AG04450 (cell line): ENCODE results near the gene SORL1. TPM values are rescaled to one million over a fixed set of nuclear protein-coding genes. Genes with fewer than 3 reads are reported as not detected.

Experiments used
- CTCF ChIA-PET: fragments of 300-600, 350-600 bp; formaldehyde crosslinking; extraction: SDS; loops from one replicate; lab custom pipeline; 2022; ENCODE audit warnings: antibody characterized with exemption, inconsistent platforms; lab: Charles Lee
- POLR2A ChIA-PET: fragments of 350-600 bp; formaldehyde crosslinking; extraction: SDS; loops from one replicate; lab custom pipeline; 2021; ENCODE audit warnings: antibody characterized with exemption, inconsistent platforms; lab: Yijun Ruan, JAX
- DNase-seq: peaks from one replicate; pipeline ENCODE4 v3.0.0-alpha.2; 2011; ENCODE audit warnings: low read depth, low spot score
- H3K27ac ChIP-seq: one replicate; pipeline ENCODE4 v1.5.1; 2012; ENCODE audit warnings: low read depth, low read length, control low read depth
- H3K27me3 ChIP-seq: one replicate; pipeline ENCODE4 v1.6.0; 2012; ENCODE audit warnings: low read length; ENCODE audit not compliant: control insufficient read depth, insufficient read depth
- H3K4me3 ChIP-seq: 2 replicates; pipeline ENCODE4 v1.5.1; 2011; ENCODE audit warnings: mild to moderate bottlenecking, low read depth, low read length, control low read depth
- H3K9me3 ChIP-seq: 2 replicates; pipeline ENCODE4 v1.5.1; 2012; ENCODE audit warnings: low read length; ENCODE audit not compliant: control insufficient read depth, insufficient read depth
- CTCF ChIP-seq: IDR thresholded peaks from 2 replicates; pipeline ENCODE4 v1.5.1; 2011; ENCODE audit warnings: low read depth, low read length, control low read depth, inconsistent platforms
- polyA plus RNA-seq: library from polyadenylated mRNA; depleted of rRNA; stranded (reverse); fragments of >200 nt; gene quantifications from 2 replicates; pipeline ENCODE4 v1.2.3, GENCODE V29; 2011

SORL1 gene
- polyA plus RNA-seq, 1 experiment, result 5.4 TPM

GRCh38 chr11:121610706-121611105 lies 158.6 kb downstream of the SORL1 start:
- Histone ChIP-seq H3K4me3 (no peak overlapping the region), H3K9me3 (no peaks in the 10 kb centered on the region; the same call in 1 of the 2 replicates), H3K27ac (no peak overlapping the region), H3K27me3 (no peaks in the 10 kb centered on the region)
- no peak for TF ChIP-seq CTCF
- no peak for DNase-seq
- ChIA-PET CTCF (interaction anchor here (3.1 kb wide), 1 partner anchor 44 kb away, joined by 9 read pairs; no protein-coding TSS in a partner anchor), POLR2A (no interaction called here)

GRCh38 chr11:121611242-121611641 lies 159.1 kb downstream of the SORL1 start:
- Histone ChIP-seq H3K9me3 (no peaks in the 10 kb centered on the region; the same call in 1 of the 2 replicates), H3K27me3 (no peaks in the 10 kb centered on the region), H3K27ac (no peak overlapping the region), H3K4me3 (no peak overlapping the region)
- POLR2A ChIA-PET, result no interaction called here
- TF ChIP-seq CTCF, result no peak
- CTCF ChIA-PET, result interaction anchor here (3.1 kb wide), 1 partner anchor 44 kb away, joined by 9 read pairs; no protein-coding TSS in a partner anchor
- no peak for DNase-seq

GRCh38 chr11:121613724-121614123 lies 161.6 kb downstream of the SORL1 start:
- no peak for TF ChIP-seq CTCF
- H3K9me3 ChIP-seq, result no peaks in the 10 kb centered on the region; the same call in 1 of the 2 replicates
- DNase-seq, result peak; percentile 55
- ChIA-PET CTCF (interaction anchor here (1.5 kb wide), 1 partner anchor 42 kb away, joined by 3 read pairs; no protein-coding TSS in a partner anchor), POLR2A (interaction anchor here (1.0 kb wide), 1 partner anchor 18 kb away, joined by 3 read pairs; no protein-coding TSS in a partner anchor)
- H3K4me3 ChIP-seq, result no peak overlapping the region
- H3K27me3 ChIP-seq, result no peaks in the 10 kb centered on the region
- no peak overlapping the region for H3K27ac ChIP-seq

GRCh38 chr11:121614636-121615240 lies 162.6 kb downstream of the SORL1 start:
- POLR2A ChIA-PET, result no interaction called here
- no peak for DNase-seq
- no peak for TF ChIP-seq CTCF
- H3K4me3 ChIP-seq, result no peak overlapping the region
- no peaks in the 10 kb centered on the region for H3K27me3 ChIP-seq
- no peak overlapping the region for H3K27ac ChIP-seq
- CTCF ChIA-PET, result no interaction called here
- no peaks in the 10 kb centered on the region for H3K9me3 ChIP-seq

GRCh38 chr11:121615501-121615900 lies 163.4 kb downstream of the SORL1 start:
- POLR2A ChIA-PET, result no interaction called here

More at GRCh38 chr11:121615501-121615900, 163.4 kb downstream of the SORL1 start:
- no peaks in the 10 kb centered on the region for H3K9me3 ChIP-seq
- H3K27ac ChIP-seq, result no peak overlapping the region
- no peaks in the 10 kb centered on the region for H3K27me3 ChIP-seq
- CTCF ChIA-PET, result no interaction called here
- no peak overlapping the region for H3K4me3 ChIP-seq
- TF ChIP-seq CTCF, result no peak
- no peak for DNase-seq
